ENCODE measurements around the gene SRRM3. TPM values are rescaled to one million over a fixed set of nuclear protein-coding genes. Genes with fewer than 3 reads are reported as not detected.

The SRRM3 gene
- total RNA-seq, 4 donors from 2014 or later: 1.6 to 4.1 (median 2.8) TPM

DNA sequence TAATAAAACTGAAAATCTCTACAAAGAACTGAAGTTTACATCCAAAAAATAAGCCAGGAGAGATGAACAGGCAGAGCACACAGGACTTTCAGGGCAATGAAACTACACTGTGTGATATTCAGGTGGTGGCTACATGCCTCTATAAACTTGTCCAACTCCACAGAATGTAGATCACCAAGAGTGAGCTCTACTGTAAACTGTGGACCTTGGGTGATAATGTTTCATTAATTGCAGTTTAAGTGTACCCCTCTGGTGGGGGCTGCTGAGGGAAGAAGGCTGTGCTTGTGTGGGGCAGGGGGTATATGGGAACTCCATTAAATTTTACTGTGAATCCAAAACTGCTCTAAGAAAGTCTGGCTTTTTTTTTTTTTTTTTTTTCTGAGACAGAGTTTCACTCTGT, 134.4 kb downstream of the SRRM3 start:
- TF ChIP-seq EP300 (IDR thresholded peaks at IDR 0.05): no peak
- Histone ChIP-seq H3K27ac (no peak overlapping the region), H3K4me3 (no peak overlapping the region), H3K9me3 (no peaks in the 10 kb centered on the region), H3K27me3 (no peaks in the 10 kb centered on the region), H3K4me1 (peaks cover 7 to 94% (median 21%) of the 10 kb centered on the region in 3 donors), H3K36me3 (no peaks in the 10 kb centered on the region)
- no peak for ATAC-seq

Other genes with a start within 250 kb of the SRRM3 start
- 10 to 100 TPM in 3 of 4 donors, 1 to 10 TPM in 1; 6.2 to 32.4 (median 29.0) TPM for gene TMEM120A, start 207.3 kb upstream of the SRRM3 start, total RNA-seq
- gene STYXL1, start 153.9 kb upstream of the SRRM3 start, total RNA-seq: 10 to 100 TPM in 2 of 4 donors, 1 to 10 TPM in 2; 8.7 to 18.1 (median 12.5) TPM
- 100 to 1,000 TPM in 1 of 4 donors, 10 to 100 TPM in 3; 62.7 to 120 (median 71.0) TPM for gene MDH2, start 153.8 kb upstream of the SRRM3 start, total RNA-seq
- 1,000 to 10,000 TPM in 2 of 4 donors, 100 to 1,000 TPM in 2; 880 to 2,548 (median 1,000) TPM for gene HSPB1, start 100.8 kb downstream of the SRRM3 start, total RNA-seq
- 10 to 100 TPM; 49.8 to 86.2 (median 70.3) TPM for gene YWHAG, start 157.1 kb downstream of the SRRM3 start, total RNA-seq
- 1 to 10 TPM in 2 of 4 donors, under 1 TPM in 1, not detected in 1; 0.47 to 1.4 (median 1.1) TPM for gene SSC4D, start 207.8 kb downstream of the SRRM3 start, total RNA-seq
- 1 to 10 TPM in 1 of 4 donors, under 1 TPM in 3; 0.20 to 4.7 (median 0.31) TPM for gene ZP3, start 223.1 kb downstream of the SRRM3 start, total RNA-seq

Data from gastroesophageal sphincter (tissue), 4 donors.